HFF-Myc (cell line): ENCODE measurements around the gene RPS6KA2.

ENCODE experiments used
- DNase-seq: peaks from one replicate; pipeline ENCODE4 v3.0.0-alpha.2; 2011; ENCODE audit warnings: low read depth; ENCODE audit errors: extremely low read depth
- H3K4me3 ChIP-seq: replicated peaks from 2 replicates; pipeline ENCODE4 v1.5.1; 2011; ENCODE audit warnings: low read depth, mild to moderate bottlenecking, control low read depth, low read length
- TF ChIP-seq, protein P1 (sequence below): IDR thresholded peaks from 2 replicates; pipeline ENCODE4 v1.5.1; 2012; ENCODE audit warnings: mild to moderate bottlenecking, low read depth, low read length, control low read depth; ENCODE audit errors: missing control alignments

Gene RPS6KA2

DNA sequence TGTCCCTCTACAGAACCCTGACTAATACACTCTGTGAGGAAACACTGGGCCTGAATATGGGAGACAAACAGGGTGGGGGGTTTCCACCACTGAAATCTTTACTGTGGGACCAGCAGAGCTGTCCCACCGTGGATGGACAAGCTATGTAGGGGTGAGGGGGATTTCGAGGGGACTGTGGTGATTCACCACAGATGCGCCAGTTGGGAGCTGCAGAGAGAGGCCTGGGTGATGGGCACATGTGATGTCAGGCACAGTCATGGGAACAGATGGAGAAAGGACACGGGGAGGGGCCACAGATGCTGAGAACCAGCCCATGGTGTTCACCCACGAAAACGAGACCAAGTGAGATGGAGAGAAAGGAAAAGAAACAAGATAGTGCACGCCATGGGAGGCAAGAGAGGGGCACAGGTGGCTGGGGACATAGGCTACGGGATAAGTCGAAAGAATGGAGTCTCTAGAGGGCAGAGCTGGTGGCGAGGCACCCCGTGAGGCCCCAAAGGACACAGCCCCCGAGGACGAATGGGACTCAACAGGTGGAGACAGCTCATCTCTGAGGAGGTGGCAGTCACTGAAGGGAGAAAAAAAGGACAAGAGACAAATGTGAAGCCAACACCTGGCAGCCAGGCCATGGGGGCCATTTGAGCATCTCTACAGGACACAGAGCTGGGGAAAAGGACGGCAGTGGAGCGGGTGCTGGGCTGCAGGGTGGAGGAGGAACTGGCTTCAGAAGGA is 30.1 kb downstream of the RPS6KA2 start:
- TF ChIP-seq, protein P1, sequence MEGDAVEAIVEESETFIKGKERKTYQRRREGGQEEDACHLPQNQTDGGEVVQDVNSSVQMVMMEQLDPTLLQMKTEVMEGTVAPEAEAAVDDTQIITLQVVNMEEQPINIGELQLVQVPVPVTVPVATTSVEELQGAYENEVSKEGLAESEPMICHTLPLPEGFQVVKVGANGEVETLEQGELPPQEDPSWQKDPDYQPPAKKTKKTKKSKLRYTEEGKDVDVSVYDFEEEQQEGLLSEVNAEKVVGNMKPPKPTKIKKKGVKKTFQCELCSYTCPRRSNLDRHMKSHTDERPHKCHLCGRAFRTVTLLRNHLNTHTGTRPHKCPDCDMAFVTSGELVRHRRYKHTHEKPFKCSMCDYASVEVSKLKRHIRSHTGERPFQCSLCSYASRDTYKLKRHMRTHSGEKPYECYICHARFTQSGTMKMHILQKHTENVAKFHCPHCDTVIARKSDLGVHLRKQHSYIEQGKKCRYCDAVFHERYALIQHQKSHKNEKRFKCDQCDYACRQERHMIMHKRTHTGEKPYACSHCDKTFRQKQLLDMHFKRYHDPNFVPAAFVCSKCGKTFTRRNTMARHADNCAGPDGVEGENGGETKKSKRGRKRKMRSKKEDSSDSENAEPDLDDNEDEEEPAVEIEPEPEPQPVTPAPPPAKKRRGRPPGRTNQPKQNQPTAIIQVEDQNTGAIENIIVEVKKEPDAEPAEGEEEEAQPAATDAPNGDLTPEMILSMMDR = no peak
- no peak overlapping the region for H3K4me3 ChIP-seq
- no peak for DNase-seq

DNA sequence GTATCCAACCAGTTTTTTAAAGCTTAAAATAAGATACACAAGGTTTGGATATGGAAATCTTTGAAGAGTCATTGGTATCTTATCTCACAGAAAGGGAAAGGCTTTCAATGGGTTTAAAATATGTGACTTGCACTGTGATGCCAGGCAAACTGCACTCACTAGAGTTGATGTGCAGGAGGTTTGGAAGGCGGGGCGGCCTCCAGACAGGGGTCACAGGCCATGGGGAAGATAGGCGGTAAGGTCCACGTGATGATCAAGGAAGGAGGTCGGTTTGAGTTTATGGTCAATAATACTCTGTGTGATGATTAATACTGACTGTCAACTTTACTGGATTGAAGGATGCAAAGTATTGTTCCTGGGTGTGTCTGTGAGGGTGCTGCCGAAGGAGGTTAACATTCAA is 31.1 kb downstream of the RPS6KA2 start:
- TF ChIP-seq, protein P1 = no peak
- DNase-seq = no peak
- H3K4me3 ChIP-seq = no peak overlapping the region

DNA sequence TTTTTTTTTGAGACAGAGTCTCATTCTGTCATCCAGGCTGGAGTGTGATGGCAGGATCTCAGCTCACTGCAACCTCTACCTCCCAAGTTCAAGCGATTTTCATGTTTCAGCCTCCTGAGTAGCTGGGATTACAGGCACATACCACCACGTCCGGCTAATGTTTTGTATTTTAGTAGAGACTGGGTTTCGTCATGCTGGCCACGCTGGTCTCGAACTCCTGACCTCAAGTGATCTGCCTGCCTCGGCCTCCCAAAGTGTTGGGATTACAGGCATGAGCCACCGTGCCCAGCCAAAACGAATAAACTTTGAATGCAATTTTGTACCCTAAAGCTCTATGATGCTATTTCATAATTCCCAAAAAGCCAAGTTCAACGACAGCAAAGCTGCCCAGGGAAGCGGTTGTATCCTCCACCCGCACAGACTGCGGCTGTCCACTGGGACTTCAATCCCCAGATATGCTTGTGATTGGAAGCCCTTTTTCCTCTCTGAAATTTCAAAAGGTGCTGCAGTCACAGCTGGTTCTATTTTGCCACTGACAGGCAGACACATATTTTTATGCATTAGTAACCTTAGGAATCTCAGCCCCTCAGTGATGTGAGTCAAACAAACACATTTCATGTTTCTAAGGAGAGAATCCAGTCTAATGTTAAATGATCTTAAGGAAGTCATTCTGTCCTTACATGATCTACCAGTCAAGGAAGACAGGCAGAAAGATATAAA is 31.8 kb downstream of the RPS6KA2 start:
- no peak overlapping the region for H3K4me3 ChIP-seq
- TF ChIP-seq, protein P1 = no peak
- DNase-seq = peak; percentile 71

DNA sequence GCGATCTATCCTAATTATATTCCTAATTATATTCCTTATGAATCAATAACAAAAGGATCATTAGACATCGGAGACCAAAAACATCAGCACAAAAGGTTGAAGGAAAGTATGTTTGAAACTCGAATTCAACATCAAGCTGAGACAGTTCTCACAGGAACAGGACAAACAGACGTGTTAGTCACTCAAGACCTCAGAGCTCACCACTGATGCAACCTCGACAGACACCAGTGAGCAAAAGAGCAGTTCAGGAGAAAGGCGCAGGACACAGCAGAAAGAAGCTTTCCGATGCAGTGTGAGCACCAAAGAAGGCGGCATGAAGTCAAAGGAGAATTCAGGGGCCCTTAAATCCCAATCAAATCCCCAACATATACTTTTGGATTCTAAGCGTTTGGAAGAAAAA is 34.2 kb downstream of the RPS6KA2 start:
- H3K4me3 ChIP-seq = no peak overlapping the region
- no peak for DNase-seq
- TF ChIP-seq, protein P1 = no peak

DNA sequence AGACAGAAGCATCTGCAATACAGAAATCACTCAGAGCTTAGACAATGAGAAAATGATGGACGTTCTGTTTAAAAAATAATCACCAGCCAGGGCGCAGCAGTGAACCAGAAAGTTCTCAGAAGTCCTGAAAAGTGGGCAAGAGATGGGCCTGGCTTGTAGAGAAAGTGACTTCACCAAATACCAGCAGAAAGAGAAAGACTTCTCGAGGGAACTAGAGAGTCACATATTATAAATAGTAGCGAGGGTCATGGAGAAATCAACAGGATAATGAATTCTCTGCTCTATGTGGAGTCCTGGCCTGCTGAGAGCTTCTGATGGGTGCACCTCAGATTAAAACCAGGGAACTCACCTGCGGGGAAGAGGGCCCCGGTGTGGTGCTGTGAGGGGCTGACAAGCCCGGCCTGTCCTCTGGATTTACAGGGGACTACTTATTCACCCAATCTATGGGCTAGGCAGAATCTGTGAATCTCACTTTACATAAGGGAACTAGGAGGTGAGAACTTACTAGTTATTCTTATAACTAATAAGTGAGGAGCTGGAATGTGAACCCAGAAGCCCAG is 35.0 kb downstream of the RPS6KA2 start:
- H3K4me3 ChIP-seq = no peak overlapping the region
- no peak for DNase-seq
- TF ChIP-seq, protein P1 = no peak

DNA sequence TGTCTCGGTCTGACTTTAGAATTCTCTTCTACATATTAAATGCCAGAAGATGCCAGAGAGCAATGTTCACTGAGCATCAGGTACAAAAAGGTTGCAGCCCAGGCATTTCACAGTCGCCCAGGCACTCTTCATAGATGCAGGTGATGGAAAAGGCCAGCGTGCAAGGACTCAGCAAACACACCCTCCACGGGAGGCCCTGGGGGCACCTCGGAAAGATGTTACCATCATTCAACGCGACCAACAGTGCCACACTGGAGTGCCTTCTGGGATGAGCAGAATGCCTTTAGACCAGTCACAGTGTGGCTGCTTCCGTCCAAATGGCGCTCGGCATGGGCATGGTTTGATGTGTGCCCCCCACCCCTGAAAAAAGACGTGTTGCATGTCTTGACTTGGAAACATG is 36.0 kb downstream of the RPS6KA2 start:
- no peak overlapping the region for H3K4me3 ChIP-seq
- DNase-seq = no peak
- TF ChIP-seq, protein P1 = no peak
